RPMI8226 (cell line): ENCODE measurements around the gene GTPBP3.
A peak's percentile ranks its signal among the peaks of the same experiment; 100 is the strongest.

Experiments
- DNase-seq: peaks from one replicate; pipeline ENCODE4 v3.0.0-alpha.2; 2015

Gene GTPBP3

DNA sequence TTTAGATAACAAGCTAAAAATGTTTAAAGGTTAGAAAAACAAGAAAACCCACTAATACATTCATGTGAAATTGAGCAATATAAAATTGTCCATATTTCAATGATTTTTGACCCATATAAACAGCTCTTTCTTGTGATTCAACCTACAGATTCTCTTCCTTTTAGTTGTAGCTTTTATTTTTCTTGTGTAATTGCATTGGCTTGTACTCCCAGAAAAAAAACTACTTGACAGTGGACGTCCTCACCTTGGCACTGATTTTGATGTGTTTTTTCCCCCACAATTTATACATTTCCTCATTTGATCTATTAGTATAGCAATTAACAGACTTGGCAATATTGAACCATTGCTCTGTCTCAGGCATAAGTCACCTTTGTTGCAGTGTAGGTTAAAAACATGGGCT is 51.9 kb downstream of the GTPBP3 start:
- no peak for DNase-seq

DNA sequence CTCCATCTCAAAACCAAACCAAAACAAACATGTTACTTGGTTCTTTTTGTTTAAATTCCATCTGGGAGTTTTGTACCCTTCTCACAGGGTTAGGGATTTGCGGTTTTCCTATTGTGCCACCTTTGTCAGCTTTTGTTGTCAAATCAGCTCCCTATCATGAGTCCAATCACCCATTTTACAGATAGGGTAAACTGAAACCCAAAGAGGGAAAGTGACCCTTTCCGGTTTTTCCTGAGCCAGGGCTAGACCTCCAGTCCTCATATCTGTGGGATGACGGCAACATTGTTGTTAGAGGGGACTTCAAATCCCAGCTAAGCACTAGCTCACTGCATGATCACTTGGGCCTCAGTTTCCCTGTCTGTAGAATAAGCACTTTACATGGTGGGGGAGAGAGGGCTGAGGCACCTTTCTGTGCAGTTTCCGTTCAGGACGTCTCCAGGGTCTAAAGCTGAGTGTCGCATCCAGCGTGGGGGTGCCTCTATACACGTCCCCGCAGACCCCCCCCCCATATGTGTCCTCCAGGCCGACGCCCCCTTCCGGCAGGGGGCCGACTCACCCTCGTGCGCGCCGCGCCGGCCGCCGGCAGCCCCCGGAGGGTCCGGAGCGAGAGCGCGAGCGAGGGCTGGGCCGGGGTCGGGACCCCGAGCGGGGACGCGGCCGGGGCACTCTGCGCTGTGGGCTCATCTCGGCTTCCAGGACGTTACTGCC is 52.8 kb downstream of the GTPBP3 start:
- DNase-seq: no peak

DNA sequence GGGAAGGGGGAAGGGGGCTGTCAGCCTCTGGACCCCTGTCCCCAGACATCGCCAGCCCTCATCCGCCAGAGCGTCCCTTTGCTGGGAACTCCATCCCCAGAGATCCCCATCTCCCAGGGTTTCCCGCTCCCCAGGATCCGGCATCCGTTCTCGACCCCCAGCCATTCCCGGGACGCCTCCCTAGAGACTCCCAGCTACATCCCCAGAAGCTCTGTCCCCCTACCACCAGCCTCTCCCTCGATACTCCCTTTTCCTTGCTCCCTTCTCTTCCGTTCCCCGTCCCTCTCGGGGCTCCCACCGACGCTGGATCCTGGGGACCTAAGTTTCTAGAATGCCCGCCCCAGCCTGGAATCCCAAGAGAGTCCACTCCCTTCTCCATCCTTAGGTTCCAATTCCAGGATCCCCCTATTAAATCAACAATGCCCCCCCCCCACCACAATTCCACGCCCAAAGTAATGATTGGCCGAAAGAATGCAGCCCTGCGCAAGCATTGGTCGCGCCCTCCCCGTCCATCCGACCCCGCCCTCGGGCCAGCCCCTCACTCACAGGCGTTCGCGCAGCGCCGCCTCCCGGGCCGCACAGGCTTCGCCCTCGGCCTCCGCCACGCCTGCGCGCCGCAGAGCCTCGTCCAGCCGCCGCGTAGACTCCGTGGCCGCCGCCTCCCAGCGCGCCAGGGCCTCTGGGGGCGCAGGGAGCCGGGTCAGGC is 53.5 kb downstream of the GTPBP3 start:
- DNase-seq: peak; percentile 96

DNA sequence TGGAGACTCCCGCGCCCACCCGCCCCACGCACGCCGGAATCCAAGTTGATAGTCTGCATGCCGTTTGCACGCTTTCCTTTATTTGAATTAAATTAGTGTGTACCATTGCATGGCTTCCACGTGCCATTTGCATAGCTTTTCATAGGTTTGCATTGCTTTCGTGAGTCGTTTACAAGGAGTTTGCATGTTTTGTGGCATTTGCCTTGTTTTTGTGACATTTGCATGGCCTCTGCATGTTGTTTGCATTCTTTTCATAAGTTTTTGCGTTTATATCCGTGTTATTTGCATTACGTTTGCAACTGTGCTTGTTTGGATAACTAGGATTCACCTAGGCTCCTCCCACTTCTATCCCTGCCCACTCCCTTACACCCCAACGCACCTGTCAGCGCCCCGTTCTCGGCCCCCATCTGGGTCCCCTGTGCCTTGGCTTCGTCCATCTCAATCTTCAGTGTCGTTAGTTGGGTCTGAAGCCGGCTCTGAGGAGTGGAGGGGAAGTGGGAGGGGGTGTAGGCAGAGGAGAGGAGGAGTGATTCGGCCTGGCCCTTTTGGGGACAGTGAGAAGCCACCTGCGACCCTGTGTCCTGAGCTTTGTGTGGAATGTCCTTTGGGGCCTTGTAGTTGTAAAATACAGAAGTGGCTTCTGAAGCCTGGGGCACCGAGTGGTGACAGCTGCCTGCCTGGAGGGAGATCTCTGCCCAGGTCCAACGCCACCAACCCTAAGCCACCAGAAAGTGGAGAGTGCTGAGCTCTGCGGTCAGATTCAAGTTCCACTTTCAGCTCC is 54.2 kb downstream of the GTPBP3 start:
- DNase-seq: peak; percentile 87
